ENCODE measurements around the gene ACLY.
"Not testable (repeated sequence)": the region's sequence is repeated elsewhere in the genome, so short reads cannot be mapped to it uniquely, and the experiment has no call there.

ACLY gene

GRCh38 chr17:41909088-41909487, 9.7 kb downstream of the ACLY start:
- no peak for DNase-seq

DNA sequence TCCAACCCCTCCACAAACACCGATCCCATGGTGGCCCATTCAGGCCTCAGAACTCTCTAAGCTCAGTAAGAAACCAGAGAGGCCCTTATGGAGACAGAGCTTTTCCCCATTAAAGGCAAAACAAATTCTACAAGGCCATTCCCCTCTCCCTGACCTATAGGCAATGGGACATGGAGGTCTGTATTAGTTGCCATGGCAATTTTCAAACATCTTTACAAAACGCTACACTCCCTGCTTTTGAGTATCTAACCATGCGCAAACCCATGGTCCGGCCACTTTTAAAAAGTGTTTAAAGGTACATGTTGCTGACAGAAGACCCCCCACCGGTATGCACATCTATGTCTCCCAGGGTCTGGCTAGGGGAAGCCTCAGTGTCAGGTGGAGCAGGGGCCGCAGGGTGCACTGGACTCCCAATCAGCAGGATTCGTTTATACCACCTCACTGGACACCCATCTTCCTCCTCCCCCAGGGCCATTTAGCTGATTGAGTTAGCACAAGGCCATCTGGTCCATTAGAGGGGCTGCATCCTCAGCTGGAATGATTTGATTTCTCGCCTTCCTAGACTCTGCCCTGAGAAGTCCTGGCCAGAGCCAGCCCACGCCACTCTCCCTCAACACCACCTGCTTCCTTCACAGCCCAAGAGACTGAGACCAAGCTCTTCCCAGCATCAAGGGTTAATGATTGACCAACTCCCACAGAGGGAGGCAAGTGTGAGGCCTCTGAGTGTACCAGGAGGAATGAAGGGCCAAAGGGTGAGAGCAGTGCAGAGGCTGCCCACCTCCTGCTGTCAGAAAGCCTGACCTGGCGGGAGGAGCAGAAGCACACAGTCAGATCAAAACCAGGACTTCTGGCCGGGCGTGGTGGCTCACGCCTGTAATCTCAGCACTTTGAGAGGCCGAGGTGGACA, 10.9 kb downstream of the ACLY start:
- no peak for DNase-seq

DNA sequence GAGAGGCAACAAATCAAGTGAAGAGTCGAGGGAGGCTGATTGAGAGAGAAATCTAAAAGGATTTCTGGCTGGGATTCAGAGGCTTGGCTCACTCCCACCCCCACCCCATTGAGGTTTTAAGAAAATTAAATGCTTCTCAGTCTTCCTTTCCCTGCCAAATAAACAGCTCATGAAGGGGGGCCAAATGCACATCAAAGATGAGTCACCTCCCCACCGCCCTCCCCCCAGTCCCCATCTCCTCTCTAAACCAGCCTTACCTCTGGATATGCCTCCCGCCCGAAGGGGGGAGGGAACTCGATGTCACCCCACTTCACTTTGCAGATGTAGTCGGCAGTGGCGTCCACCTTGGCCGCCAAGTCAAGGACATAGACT, 11.6 kb downstream of the ACLY start:
- no peak for DNase-seq

- DNase-seq, result no peak
These were observed 12.1 kb downstream of the ACLY start for GRCh38 chr17:41906465-41907184.

GRCh38 chr17:41905172-41905571, 13.6 kb downstream of the ACLY start:
- no peak for DNase-seq

GRCh38 chr17:41904242-41904841, 14.4 kb downstream of the ACLY start:
- no peak for DNase-seq

GRCh38 chr17:41901646-41902045, 17.1 kb downstream of the ACLY start:
- DNase-seq, result no peak

- no peak for DNase-seq
These were observed 22.0 kb downstream of the ACLY start for GRCh38 chr17:41896726-41897125.

- no peak for DNase-seq
These were observed 23.1 kb downstream of the ACLY start for GRCh38 chr17:41895617-41896016.

DNA sequence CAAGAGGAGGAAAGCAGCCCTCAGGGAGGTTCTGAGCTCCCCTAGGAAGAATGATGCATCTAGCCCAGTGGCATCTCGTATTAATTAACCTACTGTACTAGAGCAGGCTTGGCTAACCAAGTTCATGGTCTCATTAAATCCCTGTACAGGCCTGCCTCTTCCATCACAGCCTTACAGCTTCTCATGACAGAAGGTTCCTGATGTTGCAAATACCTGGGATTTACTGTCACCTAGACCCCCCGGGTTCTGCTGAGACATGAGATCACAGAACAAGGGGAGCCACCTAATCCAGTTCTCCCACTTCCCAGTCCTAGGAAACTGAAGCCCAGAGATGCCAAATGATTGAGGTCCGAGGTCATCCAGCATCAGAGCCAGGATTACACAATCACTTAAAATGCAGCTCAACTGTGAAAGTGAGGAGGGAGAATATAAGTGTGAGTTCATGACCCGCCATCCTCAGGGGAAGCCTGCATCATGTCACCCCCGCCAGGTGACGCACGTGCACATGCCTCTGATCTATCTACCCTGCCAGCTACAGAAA, 23.9 kb downstream of the ACLY start:
- no peak for DNase-seq

GRCh38 chr17:41893384-41893783, 25.4 kb downstream of the ACLY start:
- no peak for DNase-seq

DNA sequence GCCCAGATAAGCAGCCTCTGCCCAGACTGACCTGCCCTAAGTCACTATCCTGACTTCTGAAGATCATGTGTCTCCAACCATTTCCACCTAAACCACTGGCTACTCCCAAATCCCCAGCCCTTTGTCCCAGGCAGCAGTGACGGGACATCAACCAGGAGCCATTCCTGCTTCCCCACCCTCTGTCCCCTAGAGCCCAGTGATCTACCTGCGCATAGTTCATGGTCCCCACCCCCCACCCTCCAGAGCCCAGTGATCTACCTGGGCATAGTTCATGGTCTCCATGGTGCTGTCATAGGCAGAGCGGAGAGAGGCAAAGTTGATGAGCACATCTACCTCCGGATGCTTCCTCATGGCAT, 26.8 kb downstream of the ACLY start:
- no peak for DNase-seq

DNA sequence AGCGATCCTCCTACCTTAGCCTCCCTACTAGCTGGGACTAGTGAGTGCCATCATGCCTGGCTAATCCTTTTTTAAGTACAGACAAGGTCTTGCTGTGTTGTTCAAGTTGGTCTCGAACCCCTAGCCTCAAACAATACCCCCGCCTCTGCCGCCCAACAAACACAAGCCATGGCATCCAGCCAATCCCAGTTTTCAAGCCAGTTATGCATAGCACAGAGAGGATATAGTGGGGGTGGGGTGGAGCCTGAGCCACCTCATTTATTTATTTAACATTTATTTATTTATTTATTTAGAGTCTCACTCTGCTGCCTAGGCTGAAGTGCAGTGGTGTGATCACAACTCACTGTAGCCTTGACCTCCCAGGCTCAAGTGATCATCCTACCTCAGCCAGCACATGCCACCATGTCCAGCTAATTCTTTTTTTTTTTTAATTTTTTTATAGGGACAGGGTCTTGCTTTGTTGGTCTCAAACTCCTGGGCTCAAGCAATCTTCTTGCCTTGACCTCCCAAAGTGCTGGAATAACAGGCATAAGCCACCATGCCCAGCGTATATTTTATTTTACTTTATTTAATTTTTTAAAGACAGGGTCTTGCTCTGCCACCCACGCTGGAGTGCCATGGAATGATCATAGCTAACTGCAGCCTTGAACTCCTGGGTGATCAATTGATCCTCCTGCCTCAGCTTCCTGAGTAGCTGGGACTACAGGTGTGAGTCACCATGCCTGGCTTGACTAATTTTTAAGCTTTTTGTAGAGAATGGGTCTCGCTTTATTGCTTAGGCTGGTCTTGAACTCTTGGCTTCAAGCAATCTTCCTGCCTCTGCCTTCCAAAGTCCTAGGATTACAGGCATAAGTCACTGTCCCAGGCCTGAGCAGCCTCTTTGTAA, 27.4 kb downstream of the ACLY start:
- DNase-seq, result no peak

DNA sequence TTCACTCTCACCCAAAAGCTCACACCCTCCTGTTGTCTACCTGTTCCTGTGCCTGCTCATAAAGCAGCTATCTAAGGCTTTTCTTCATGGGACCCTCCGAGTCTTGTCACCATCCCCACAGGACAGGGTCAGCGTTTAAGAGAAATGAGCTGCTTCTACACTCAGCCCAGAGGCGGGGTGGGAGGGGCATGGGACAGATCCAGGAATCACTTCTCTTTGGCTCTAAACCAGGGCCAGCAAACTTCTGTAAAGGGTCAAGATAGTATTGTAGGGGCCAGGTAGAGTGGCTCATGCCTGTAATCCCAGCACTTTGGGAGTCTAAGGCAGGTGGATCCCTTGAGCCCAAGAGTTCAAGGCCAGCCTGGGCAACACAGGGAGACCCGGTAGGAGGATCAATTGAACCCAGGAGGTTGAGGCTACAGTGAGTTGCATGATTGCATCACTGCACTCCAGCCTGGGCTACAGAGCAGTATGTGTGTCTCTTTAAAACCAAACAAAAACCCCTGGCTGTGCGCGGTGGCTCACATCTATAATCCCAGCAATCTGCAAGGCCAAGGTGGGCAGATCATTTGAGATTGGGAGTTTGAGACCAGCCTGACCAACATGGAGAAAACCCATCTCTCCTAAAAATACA, 30.3 kb downstream of the ACLY start:
- DNase-seq, result no peak

DNA sequence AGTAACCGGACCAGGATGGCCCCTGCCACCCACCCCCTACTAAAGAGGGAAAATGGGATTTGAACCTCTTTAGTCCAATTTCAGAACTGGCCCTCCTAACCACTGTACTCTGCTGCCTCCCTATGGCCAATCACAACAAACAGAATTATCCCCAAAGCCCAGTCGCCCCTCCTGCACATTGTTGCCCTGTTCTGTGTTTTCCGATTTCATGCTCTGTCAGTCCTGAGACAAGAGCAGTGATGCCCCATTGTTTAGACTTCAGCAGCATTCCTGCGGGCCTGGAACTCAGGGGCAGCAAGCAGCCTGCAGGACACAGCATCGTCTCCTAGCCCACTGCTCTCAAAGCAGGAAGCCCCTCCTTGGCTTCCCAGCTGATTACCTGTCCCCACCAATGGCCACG, 33.0 kb downstream of the ACLY start:
- DNase-seq, result no peak

DNA sequence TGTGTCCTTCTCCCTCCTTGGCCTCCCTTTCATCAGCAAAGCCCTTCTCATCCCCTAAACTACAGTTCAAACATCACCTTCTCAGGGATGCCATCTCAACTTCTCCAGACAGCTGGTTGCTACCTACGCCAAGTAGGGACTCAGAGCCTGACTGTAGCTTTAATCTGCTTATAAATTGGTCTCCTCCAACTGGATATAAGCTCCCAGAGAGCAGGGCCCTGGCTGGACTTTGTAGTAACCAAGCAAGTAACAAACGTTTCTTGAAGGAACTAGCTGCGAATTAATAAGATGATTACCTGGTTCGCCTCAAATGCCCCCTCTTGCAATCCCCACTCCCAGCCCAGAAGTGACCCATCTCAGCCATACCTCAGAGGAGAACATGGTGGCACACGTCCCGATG, 36.0 kb downstream of the ACLY start:
- DNase-seq, result no peak

GRCh38 chr17:41880130-41880529, 38.6 kb downstream of the ACLY start:
- no peak for DNase-seq

DNA sequence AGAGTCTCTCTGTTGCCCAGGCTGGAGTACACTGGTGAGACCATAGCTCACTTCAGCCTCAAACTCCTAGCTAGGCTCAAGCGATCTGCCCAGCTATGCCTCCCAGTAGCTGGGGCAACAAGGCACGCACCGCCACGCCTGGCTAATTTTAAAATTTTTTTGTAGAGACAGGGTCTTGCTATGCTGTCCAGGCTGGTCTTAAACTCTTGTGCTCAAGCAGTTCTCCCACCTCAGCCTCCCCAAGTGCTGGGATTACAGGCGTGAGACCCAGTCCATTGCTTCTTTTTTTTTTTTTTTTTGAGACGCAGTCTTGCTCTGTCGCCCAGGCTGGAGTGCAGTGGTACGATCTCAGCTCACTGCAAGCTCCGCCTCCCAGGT, 44.5 kb downstream of the ACLY start:
- DNase-seq, result not testable (repeated sequence)

DNA sequence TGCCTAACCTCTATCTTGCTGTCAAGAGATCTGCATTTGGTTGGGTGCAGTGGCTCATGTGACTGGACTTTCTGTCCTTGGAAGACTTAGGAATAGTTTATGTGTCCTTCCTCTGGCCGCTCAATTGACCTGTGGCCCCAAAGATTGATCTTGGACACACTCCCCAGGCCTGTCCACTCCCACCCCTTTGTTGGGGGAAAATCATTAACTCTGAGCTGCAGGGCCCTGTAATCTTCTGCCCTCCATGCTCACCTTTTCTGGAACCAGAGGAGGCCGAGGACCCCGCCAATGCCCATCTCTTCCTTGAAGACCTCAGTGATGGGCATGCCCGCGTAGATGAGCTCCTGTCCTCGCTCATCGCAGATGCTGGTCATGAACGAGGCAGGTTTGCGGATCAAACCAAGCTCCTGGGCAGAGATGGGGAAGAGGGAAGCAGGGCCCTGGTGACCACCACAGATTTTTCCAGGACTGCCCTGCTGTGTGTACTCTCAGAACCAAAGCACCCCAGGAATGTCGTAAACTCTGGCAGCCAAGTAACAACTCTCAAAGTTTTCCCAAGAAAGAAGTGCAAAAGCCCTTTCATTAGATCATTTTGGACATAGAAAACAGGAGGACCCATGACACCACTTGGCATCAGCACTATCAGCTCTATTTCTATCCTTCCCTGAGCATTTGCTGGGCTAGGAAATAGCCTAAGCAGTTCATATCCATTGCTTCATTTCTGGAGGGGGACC, 45.0 kb downstream of the ACLY start:
- DNase-seq, result no peak

DNA sequence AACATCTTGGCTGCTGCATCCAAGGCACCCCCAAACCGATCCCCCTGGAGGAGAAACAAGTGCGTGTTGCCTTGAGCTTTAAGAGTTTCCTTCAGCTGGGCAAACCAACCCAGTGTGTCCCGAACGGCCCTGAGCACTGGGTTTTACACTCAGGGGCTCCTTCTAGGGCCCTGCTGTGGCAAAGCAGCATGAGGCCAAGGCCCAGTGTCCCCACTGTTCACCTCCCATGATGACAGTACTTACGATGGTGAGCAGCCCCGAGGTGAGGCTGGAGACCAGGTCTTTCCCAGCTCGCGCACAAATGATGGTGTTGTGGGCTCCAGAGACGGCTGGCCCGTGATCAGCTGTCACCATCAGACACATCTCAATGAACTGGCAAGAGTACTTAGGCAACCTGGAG, 47.0 kb downstream of the ACLY start:
- DNase-seq, result no peak

- DNase-seq, result no peak
These were observed 48.1 kb downstream of the ACLY start for GRCh38 chr17:41870627-41871026.

- DNase-seq, result no peak
These were observed 48.7 kb downstream of the ACLY start for GRCh38 chr17:41870097-41870496.

Data from NCI-H1105 (cell line).